HG03175 (cell line): ENCODE measurements around the gene TRIM16.
"Not testable (repeated sequence)": the region's sequence is repeated elsewhere in the genome, so short reads cannot be mapped to it uniquely, and the experiment has no call there.

ENCODE experiments used
- ATAC-seq: cut with Tn5 transposase; IDR thresholded peaks from one replicate; pipeline ENCODE4 v1.9.1; 2021; ENCODE audit warnings: mild to moderate bottlenecking, moderate library complexity; ENCODE audit not compliant: unreplicated experiment

Gene TRIM16

DNA sequence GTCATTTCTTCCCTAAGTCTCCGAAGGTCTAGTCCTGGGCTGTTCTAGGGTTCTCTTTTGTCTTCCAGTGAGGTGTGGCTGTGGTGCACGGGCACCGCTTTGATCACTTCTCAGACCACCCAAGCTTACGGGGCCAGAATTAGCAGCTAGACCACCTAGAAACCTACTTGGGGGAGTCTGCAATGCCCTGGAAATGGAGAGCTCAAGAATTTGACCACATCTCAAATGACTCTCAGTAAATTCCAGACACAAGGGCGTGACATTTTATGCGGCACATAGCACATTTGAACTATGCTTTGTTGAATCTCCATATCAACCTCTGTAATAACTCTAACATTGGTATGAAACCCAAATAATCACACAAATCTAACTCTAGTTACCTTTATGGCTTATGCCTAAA lies 24.9 kb downstream of the TRIM16 start:
- ATAC-seq: no peak

DNA sequence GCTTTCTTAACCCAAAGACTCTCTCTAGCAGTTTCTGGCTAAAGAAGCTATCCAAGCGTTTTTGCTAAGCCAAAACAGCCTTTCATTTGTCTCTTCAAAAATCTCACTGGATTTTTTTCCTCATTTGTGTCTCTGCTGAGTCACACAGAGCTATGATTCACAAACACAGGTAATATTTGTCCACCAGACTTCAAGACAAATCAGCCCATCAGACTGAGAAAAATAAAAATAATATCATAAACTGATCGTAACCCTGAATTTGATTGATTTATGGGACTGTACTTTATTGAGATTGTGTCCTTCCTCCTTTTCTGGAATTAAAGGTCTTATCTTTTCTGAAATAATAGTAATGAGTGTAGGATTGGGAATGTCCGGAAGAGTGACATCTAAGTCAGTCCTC lies 25.8 kb downstream of the TRIM16 start:
- no peak for ATAC-seq

DNA sequence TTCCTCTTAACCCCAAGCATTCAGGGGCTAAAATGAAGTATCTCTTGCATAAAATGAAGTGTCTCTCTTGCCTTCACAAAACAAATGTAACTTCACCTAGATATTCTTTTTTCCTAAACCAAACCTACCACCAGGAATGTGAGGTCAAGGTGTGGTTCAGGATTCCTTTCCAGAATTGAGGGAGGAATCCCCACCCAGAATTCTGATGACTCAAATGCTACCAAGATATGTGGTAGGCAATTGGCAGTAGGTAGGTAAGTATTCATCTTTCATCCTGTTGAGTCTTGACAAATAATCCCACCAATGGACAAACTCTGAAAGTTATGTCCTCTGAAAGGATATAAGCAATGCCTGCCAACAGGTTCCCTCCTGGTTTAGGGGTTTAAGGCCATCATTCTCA lies 26.2 kb downstream of the TRIM16 start:
- no peak for ATAC-seq

DNA sequence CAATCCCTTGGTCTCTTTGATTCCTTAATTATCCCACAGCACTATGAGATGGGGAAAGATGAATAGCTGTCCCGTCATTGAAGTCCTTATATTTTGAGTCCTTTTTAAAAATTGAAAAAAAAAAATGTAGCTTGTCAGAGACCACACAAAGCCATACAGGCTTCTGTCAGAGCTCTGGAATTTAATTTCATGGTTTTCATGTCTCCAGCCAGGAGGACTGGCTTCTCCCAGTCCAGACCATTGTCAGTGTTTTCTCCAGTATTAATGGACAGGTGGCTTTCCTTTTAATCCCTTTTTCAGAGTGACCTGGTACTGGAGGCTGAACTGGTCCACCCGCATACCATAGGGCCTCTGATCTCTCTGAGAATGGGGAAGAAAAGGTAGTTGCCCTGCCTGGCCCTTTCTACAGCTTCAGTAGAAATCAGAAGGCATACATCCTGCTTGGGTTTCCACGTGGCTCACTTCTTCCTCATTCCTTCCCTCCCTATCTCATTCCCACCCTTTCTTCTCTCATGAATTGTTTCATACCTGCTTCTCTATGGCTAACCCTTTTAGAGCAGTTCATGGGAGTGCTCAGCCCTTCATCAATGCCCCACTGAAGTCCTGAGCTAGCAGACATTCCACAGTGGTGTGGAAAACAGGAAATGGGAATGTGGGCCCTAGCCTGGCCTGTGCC lies 29.1 kb downstream of the TRIM16 start:
- ATAC-seq: no peak

DNA sequence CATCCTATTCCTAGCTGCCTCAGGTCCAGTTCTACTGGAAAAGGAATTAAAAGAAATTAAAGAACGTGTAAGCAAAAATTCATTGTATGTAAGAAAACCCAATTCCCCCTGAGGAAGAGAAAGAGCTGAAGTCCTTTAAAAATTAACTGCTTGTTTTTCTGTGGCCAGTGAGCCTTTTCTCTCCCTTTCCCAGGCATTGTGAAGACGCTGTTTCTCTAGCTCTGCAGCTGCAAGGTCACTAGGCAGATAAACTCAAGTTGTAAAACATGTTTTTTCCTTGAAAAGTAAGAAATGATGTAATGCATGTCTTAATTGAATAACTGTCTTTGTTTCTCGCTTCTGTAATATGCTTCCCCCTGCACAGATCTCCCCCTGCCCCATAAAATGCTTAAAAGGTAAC lies 29.7 kb downstream of the TRIM16 start:
- ATAC-seq: not testable (repeated sequence)

DNA sequence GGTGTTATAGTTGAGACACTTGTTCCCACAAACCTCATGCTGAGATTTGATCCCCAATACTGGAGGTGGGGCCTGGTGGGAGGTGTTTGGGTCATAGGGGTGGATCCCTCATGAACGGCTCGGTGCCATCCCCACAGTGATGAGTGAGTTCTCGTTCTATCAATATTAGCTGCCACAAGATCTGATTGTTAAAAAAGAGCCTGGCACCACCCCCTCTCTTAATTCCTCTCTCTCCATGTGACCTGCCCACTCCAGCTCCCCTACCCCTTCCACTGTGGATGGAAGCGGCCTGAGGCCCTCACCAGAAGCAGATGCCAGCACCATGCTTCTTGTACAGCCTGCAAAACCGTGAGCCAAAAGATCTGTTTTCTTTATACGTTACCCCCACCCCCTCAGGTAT lies 31.2 kb downstream of the TRIM16 start:
- ATAC-seq: no peak

DNA sequence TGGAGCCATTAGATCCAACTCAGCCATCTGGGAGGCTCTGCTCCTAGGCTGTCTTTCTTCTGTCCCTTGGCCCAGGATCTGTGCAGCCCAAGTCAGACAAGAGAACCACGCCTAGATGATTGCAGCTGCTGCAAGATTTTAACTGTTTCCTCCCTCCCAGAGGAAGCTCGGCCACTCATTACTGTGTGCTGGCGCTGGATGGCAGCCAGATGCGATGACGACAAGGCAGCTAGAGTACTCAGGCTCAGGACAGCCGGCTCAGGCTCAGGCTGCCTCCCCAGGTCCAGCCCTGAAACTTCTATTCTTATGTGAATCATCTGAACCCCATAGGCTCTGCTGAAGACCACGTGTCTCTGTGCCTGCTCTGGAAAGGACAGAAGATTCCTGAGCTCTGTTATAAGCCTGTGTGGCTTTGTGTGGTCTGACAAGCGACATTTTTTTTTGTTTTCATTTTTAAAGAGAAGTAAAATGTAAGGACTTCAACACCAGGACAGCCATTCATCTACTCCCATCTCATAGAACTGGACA lies 32.5 kb downstream of the TRIM16 start:
- peak; percentile 77 for ATAC-seq

DNA sequence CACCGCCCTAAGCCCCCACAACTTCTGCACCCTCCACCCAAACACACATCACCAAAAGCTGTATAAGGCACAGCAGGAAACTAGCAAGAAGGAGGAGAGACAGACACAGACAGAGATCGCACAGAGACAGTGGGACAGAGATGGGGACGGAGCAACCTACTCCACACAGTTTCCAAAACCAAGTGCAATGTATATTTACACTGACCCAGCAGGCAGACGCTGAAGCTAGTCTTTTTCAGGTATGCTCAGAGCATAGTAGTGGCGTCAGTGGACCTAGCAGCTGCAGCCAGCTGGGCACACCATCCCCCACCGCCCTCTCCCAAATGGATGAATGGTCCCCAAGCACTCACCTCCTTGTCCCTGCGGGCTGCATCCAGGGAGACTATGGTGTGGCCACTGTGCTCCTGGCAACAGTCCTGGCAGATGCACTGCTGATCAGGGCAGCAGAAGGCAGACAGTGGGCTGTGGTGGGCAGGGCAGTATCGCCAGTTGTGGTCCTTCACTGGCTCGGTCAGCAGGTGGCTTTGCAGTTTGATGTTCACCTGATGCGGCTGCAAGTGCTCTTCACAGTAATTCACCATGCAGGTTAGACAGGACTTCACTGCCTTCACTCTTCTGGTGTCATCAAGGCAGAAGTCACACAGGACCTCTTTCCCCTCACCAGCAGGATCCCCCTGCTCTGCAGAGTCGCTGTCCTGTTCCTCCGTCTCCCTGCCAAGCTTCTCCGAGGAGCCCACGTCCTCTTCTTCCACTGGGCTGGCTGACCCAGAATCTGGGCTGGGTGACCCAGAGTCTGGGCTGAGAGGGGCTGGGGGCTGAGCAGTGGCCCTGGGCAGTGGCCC lies 33.1 kb downstream of the TRIM16 start:
- ATAC-seq: no peak

DNA sequence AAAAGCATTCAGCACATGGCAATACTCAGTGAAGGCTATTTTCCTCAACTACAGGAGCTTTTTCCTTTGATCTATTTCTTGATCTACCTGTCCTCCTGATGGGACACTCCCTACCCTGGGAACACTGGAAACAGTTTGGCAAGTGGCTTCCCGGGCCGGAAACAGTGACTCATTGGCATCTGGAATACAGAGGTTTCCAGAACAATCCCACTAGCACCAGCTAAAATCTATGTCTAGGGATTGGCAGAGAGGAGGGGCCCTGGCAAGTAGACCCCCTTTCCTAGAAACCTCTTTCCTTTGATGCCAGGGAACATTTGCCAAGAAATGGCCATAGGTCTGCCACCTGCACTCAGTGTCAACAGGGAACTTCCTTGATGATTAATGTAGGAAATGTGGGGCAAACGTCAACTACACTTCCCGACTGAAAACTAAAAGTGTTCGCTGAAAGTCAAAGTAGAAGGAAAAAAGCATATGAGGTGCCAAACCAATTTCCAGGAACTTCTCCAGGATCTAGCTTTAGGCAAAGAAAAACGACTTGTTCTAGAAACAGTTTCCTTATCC lies 34.2 kb downstream of the TRIM16 start:
- ATAC-seq: no peak

DNA sequence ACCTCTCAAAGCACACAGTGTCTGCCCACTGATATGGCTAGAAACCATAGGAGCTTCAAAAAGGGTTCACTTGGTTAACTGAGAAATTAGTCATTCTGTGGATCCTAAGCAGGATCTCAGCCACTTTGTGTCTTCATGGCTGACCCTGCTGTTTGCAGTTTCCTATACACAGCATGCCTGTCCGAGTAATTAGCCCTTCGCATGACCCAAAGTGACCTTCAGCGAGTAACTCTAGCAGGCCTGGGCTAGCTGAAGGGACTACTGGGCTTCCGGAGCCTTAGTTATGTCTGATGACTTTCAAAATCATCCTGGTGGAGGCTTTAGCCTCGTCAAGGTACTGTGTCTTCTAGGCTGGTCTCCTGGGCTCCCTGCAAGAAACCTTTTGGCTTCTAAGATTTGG lies 35.7 kb downstream of the TRIM16 start:
- no peak for ATAC-seq

DNA sequence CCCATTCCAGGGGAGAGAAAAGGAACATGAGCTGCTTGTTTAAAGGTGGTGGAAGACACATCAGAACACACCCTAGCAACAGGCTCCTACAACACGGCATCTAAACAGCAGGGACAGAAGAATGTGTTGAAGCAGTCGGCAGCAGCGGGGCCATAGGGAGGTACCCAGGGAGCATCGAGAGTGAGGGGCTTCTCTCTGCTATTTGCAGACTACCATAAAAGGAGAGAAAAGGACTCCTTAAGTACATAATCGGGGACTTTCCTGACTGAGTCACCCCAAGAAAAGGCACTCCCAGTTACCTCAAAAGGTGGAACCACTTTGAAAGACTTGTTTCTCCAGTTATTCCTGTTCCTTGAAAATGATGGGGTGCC lies 38.2 kb downstream of the TRIM16 start:
- ATAC-seq: not testable (repeated sequence)

DNA sequence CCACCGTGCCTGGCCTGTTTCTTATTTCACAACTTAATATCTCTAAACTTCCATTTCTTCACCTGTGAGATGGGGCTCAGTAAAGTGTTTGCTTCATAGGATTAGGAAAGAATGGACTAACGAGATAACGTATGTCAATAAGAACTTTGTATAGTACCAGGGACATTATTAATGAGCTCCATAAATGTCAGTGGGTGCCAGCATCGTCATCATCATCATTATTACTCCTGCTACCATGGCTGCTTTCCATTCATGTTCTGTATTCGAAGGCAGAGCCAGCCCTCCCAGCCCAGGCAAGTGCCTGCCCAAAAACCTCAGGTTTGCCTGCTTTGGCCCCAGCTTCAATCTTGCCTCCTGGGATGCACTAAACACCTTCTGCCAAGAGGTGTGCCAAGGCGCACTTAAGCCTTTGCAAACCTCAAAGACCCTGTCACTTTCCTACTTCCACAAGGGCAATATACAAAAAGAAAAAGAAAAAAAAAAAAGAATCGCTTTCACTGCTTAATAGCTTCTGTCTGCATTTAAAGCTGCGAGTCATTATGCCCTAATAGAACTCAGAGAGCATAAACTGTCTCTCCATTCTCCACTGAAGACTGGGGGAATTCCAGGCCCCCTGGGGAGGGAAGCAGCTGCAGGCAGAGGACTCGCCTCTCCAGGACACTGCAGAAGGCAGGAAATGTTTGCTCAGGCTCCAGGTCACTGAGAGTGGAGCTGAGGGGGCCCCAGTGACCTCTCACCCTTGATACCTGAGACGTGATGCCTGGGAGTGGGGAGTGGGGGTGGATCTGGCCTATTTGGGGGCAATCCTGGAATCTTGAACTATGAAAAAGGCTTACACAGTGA lies 38.8 kb downstream of the TRIM16 start:
- not testable (repeated sequence) for ATAC-seq

DNA sequence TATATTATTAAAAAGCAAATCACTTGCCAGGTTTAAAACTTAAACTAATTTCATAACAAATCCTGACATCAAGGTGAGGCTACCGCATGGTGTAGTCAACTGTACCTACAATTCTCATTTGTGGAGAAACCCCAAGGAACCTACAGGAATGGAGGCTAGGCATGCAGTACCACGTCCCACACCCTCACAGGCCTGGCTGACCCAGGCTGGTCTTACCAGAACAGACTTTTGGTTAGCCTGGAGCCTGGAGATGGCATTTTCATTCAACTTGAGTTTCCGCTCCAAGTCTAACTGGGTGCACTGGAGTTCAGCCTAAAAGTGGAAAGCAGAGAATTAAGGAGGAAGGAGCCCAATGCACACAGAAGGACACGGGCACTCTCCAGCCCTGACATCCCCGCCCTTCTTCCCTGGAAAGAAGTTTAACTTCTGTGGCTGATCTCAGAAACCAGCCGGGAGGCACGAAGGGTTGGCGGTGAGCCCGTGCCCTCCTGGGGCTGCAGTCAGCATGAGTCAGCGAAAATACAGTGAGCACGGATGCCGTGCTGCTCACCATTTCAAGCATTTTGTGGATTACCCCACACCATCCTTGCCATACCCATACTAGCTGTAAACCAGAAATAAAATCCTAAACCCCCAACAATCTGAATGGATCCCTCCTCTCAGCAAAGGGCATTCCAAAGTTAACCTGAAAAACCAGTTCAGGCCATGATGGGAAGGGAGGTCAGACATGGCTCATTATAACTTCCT lies 41.4 kb downstream of the TRIM16 start:
- ATAC-seq: not testable (repeated sequence)

DNA sequence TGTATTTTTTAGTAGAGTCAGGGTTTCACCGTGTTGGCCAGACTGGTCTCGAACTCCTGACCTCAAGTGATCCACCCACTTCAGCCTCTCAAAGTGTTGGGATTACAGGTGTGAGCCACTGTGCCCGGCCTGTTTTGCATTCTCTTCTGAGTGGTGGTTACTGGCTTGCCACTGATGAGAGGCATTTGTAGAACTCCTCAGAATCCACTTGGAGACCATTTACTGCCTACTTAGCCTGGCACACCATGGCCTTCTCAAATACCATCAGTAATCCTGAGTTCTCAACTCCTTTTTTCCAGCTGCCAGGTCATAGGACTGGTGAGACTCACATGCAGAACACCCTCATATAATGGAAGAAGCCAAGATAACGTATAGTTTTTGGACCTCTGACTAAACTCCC lies 42.1 kb downstream of the TRIM16 start:
- not testable (repeated sequence) for ATAC-seq

DNA sequence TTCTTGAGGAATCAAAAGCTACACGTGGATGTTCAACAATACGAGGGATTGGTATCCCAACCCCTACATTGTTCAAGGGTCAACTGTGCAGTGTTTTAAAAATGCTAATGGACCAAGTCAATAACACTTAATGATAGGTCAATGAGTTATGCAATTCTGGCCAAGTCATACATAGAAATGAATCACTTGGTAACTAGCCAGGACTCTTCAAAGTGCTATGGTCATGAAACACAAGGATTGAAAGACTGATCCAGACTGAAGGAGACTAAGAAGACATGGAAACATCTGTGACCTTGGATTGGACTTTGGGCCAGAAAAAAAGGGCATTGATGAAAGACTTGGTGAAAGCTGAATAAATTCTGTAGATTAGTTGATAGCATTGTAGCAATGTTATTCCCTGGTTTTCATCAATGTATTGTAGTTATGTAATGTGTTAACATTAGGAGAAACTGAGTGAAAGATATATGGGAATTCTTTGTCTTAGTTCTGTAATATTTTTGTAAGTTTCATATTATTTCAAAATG lies 53.1 kb downstream of the TRIM16 start:
- not testable (repeated sequence) for ATAC-seq

DNA sequence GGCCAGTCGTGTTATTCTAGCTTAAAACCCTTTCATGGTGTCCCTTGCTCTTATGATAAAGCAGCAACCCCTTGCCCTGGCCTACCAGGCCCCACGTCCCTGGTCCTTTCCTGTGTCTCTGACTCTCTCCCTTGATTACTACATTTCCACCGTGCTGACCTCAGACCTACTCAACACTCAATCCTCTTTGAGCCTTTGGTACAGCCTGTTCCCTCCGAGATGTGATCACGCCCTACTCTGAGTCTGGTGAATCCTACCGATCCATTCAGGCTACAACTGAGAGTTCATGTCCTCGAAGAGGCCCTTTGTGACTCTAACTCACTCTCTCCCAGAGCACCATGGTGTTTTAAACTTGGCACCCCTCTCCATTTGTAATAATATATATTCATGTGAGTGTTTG lies 54.1 kb downstream of the TRIM16 start:
- not testable (repeated sequence) for ATAC-seq

DNA sequence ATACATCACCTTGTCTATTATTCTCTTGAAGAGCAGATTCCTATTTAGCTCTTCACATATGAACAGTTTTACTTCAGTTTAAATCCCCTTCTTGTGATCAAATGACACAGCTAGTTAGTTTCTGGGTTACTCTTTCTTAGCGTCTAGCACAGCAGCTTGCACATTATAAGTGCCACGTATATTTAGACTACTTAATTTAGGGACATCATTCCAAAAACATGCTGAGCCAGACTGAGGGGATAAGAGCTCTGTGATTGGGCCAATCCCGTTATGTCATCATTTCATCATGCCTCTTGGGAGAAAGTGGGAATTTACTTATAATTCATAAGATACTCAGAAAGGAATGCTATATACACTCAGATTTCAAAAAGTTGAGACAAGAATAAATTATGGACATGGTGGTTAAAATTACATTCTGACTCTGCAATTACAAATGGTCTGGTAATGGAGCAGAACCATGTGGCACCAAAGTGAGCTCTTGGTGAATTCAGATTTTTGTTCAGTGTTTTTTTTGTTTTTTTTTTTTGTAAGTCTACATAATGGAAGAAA lies 60.4 kb downstream of the TRIM16 start:
- not testable (repeated sequence) for ATAC-seq

DNA sequence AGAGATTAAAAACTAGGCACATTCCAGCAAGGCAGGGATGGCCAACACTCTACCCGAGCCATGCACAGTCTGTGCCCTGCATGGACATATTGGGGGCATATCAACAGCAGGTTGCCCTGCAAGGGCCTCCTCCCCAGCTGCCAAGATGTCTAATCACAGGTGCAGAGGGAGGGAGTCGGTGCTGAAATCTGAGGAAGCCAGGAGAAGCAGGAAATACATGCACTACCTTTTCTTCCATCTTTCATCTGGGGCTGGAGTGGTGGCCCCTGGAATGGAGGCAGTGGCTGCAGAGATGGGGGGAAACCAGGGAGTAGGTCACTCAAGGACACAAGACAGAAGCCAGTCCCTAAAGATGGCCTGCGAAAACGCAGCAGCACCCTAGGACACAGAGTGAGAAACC lies 60.9 kb downstream of the TRIM16 start:
- ATAC-seq: not testable (repeated sequence)

DNA sequence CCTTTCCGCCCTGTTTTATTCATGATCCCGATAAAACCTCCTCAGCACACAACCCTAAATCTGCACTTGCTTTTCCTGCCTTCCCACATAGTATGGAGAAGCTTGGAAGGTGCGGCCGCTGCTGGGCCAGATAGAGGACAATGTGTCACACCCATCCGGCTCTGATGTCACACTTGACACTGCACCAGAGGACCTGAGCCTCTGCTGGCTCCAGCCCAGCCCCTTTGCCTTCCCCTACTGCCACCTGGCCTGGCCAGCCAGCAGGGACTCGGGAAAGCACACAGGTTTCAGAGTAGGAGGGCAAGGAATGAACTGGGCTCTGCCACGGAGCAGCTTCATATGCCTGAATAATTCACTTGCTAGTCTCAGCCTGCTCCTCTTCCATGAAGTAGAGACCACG lies 62.0 kb downstream of the TRIM16 start:
- ATAC-seq: not testable (repeated sequence)
